GM19238 (cell line): ENCODE measurements around the gene SCLT1.
"Not testable (repeated sequence)": the region's sequence is repeated elsewhere in the genome, so short reads cannot be mapped to it uniquely, and the experiment has no call there.

ENCODE experiments used
- DNase-seq: peaks from one replicate; pipeline ENCODE4 v3.0.0; 2011; ENCODE audit warnings: low spot score; ENCODE audit not compliant: insufficient read length

SCLT1 gene

DNA sequence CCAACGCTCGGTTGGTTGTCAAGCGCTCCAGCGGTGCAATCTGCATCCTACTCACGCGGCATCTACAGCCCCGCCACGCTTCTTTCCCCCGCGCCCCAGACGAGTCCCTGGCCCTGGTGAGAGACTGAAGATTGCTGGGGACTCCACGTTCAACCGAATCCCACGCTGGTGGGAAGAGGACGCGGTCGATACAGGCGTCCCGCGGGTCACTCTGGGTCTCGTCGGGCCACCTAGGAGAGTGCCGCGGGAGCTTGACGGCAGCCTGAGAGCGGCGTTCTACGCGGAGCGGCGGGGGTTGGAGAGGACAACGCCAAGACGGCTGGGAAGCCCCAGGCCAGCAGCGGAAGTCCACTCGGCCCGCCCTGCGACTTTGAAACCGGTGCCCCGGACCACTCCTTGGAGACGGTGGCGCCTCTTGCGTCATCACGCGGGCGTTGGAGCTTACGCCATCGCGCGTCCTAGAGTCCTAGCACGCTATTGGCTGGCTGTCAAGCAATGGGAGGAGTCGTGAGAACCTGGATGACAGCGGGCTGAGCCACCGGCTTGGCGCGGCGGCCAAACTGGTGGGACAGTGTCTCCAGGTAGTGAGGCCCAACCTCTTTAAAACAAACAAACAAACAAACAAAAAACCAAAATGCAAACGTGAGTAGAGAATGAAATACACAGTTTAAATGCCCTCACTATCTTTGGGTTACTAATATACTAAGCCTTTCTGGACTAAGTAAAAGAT, at the start of gene SCLT1:
Gene SCLT1 (minus strand): TSS at position 349 of the 730 bp plus-strand sequence. CDS start 436 bp downstream, outside the sequence.
- DNase-seq: peak; percentile 73

DNA sequence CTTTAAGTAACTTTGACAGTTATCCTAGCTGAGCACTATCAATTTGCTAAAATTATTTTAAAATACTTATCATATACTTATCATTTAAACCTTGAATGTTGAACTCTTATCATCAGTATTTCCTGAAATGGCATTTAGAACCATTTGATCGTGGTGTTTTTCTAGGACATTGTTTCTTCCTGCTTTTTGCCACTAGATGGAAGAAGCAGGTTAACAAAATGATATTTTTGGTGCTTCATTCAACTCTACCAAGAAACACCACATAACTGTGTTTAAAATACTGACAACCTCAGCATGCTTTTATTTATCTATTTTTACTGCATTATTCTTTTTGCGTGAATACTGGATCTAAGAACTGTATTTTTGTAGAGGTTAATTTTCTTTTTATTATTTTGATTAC, 47.2 kb upstream of the SCLT1 start:
- no peak for DNase-seq

DNA sequence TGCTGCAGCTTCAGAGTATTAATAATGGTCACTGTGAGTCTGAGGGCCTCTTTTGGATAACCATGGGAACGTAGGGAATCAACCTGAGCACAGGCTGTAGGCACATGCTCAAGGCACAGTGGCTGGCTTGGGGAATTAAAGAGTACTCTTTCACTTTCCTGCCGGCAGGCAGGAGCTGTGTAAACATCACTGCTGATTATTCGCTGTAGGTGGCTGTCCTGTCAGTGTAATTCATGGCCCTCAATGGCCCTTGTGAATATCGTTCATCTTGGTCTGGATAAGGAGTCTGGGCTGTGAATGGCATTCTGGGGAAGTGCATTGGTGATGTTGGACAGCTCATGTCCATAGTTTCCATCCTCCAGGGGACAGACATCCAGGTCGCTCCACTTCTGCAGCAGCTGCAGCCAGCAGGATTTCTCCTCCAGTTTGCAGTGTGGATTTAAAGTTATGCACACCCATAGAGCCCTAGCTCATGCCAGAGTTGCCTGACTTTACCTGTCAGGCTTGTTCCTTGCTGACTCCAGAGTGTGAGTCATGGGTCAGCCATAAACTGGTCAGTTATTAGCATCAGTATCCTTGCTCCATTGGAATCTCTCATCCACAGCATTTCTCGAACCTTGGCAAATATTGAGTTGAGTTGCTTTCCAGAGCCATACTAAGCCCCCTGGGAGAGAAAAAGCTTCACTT, 45.6 kb upstream of the SCLT1 start:
- DNase-seq: no peak

DNA sequence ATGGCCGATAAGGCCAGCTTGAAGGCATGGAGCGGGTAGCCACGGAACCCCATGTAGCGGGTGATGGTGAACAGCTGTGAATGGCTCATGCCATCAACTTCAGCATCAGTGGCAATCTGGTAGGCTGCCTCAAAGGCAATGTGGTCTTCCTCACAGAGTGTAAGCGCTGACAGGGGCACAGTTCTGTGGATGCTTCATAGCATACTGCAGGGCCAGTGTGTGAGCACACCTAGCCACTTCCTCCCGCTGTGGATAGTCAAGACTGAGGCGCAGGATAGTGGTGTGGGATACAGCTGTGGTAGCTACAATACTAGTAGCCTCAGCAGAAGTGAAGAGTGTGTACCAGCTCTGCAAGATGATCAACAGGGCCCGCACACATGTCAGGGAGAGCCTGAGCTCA, 43.1 kb upstream of the SCLT1 start:
- no peak for DNase-seq

DNA sequence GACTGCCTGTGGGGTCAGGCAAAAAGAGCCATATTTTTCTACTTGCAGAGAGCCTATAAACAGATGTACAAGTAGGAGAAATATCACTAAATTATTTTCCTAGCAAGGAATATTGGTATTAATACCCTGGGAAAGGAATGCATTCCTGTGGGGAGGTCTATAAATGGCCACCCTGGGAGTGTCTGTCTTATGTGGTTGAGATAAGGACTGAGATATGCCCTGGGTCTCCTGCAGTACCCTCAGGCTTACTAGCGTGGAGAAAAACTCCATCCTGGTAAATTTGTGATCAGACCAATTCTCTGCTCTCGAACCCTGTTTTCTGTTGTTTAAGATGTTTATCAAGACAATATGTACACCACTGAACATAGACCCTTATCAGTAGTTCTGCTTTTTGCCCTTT, 38.0 kb upstream of the SCLT1 start:
- no peak for DNase-seq

DNA sequence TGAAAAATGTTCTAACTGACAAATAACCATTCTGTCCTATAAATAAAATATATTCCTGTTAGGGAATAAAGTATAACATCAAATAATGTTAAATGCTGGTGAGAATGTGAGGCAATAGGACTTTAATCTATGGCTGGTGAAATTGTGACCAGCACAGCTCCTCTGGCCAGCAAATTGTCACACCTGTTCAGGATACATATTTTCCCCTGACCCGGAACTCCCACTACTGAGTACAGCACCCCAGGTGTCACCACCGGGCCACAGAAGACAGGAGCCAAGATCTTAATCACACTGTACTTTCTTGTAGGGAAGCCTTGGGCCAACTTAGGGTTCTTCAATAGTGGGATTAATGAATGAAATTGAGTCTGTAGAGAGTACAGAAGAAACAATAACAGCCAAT, 35.8 kb upstream of the SCLT1 start:
- no peak for DNase-seq

DNA sequence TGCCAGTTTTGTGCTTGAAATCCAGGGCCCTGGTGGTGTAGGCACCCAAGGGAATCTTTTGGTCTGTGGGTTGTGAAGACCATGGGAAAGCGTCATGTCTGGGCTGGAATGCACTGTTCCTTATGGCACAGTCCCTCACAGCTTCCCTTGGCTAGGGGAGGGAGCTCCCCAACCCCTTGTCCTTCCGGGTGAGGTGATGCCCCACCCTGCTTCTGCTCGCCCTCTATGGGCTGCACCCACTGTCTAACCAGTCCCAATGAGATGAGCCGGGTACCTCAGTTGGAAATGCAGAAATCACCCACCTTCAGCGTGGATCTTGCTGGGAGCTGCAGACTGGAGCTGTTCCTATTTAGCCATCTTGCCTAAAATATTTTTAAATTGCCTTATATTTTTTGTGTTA, 33.3 kb upstream of the SCLT1 start:
- DNase-seq: not testable (repeated sequence)

DNA sequence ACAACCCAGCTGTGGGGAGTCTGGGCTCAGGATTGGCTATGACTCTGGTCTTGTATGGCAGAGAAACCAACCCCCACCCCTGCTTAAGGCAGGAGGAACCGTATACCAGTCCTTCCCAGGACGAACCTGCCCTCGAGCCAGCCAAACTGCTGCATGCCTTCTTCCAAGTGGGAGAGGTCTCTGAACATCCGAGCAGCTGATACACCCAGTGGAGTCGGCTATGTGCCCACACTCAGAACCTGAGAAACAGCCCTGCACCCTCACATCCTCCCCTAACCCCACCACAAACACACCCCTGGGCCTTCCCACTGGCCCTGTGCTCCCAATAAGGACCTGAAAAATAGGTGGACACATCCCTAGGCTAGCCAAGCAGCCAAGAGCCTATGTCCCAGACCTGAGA, 24.4 kb upstream of the SCLT1 start:
- DNase-seq: no peak

DNA sequence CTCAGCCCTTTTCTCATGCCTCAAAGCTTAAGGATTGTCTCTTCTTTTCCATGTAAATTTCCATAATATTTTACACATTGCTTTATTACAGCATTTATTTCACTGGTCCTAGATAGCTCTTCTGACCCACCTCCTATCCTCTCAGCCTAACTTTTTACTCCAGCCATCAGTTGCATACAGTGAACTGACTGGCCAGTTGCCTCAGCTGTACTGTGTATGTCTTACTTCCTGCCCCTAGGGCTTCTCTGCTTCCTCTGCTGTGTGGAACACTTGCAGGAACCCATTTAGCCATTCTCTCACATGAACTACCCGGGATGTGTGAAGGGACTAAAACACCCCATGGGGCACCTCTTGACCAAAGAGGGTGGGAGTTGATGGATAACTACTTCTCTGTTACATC, 20.6 kb upstream of the SCLT1 start:
- DNase-seq: no peak

DNA sequence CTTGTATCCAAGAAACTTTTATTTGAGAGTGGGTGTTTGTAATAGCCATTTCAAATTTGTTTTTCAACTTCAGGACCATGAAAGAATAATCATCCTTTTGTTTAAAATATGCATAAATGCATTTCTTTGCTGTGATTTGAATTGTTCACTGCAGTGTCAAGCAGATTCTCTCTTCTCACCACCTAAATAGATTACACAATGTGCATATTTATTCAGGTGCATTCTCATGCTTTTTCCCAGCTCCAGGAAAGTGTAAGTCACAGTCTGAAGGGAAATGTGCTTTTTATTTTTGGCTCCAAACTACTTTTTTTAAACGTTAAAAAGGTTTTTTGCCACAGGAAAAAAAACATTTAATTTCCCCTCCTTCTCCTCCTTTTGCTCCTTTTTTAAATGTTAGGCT, 20.1 kb upstream of the SCLT1 start:
- DNase-seq: no peak

DNA sequence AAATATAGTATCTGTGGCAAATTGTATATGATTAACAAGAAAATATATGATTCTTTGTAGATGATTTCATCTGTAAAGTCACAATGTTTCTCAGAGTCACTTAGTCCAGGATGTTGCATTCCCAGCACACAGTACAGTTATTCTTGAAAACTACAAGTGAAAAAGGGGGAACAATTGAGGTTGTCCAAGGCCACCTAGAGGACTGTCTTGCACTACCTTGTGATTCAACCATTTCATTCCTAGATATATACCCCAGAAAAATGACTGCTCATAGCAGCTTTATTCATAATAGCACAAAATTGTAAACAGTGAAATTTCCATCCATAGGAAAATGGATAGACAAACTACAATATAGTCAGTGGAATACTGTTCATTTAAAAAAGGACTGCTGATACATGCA, 18.6 kb upstream of the SCLT1 start:
- DNase-seq: no peak

DNA sequence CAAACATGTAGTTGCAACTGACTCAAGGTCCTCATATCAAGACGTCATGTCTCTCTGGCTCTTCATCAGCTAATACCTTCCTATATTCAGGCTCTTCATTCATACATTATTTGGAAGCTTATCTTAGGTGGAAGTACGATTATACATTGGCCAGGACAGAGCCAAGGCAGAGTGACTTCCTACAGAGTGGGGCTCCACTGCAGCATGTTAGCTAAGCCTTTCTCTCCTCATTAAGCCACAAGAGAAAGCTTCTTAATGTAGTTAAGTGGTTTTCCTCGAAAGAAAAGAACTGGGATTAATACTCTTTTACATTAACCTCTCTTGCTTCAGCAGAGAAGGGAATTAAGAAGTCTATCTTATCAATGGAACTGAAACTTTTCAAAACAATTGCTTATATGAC, 17.6 kb upstream of the SCLT1 start:
- no peak for DNase-seq

DNA sequence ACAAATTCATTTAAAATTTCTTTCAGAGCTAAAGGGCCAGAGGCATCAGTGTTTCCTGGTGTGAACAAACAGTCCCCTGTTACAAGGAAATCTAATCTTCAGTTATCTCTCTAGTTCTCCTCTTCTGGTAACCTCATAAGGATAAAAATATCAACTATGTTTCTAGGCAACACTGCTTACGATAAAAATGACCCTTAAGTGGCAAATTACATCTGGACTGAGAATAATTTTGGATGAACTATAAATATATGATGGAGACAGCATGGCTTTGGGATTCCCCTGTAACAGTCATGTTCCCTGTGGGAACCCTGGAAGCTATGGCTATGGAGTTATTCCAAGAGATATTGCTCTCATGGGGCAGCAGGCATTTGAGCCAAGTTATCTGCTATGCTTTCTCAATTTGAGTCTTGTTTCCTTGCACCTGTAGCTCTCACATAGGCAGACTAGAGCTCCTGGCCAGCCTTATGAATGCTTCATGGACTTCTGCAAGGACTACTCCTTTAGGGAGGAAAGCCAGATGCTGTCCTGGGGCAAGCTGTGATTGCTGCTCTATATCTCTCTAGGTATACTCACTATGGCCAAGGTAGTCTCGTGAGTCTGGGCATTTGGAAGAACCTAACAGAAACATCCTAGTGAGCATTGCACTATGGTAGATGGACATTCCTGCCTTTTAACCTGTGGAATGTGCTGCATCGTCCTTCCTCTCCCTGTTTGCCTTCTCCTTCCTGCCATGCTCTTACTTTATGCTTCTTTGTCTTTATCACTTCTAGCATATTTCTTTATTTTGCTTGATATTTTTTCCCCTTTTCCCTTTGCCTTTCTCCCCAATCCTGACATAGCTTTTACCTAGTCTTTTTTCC, 16.9 kb upstream of the SCLT1 start:
- no peak for DNase-seq

DNA sequence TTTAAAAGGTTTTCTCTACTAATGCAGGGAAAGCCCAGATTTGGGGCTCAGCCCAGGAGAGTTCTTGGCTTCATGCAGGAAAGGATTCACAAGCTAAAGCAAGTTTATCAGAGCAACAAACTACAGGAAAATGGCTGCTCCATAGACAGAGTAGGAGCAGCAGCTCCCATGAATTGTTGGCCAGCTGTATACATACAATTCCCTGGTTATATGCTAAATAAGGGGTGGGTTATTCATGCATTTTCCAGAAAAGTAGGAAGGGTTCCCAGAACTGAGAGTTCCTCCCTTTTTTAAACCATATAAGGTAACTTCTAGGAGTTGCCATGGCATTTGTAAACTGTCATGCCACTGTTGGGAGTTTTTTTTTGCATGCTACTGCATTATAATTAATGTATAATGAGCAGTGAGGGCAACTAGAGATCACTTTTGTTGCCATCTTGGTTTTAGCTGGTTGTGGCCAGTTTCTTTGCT, 5.2 kb upstream of the SCLT1 start:
- DNase-seq: no peak

DNA sequence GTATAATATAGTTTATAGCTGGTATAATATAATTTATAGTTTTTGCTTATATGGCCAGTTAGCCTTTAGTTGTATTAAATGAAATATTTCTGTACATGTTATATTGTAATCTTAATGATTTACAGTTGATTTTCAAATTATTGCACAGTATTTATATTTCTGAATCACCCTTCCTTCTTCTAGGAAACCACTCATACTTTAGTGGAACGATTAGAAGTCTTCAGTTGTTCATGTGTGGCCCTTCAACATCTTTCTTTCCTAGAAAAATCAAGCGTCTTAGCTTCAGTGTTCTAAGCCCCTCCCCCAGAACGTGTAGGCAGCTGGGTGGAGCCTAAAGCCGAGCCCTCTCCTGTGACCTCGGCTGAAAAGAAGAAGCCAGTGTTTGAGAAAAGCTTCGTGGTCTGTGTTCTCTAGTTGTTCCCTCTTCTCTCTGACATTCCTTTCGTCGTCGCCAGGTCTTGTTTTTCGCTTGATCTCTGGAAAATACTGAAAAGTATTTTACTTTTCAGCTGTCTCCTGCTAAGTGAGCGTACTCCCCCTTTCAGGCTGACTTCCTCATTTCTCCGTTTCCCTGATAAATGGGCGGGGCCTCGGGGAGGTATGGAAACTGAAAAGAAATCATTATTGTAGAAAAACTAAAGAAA, 2.6 kb upstream of the SCLT1 start, which contains the start of gene C4orf33:
Gene C4orf33 (plus strand): TSS at position 342 of the 644 bp plus-strand sequence. CDS start 6,459 bp downstream, outside the sequence.
- DNase-seq: peak; percentile 40

DNA sequence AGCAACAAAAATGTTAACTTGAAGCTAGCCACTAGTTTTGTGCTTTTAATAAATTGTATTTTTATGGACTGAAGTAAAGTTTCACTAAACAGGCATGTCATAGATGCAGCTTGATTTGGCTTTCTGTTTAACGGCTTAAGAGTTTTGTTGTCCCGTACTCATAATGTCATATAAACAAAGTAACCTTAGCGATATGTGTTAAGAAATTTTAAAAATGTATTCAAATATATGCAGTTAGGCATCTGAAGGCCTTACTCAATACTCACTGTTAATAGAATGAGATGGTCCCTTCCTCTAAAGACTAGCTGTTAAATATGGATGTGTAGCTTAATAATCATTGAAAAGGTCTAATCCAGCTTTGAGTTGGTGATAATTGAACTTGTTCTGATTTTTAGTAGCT, 1.0 kb upstream of the SCLT1 start:
- no peak for DNase-seq

DNA sequence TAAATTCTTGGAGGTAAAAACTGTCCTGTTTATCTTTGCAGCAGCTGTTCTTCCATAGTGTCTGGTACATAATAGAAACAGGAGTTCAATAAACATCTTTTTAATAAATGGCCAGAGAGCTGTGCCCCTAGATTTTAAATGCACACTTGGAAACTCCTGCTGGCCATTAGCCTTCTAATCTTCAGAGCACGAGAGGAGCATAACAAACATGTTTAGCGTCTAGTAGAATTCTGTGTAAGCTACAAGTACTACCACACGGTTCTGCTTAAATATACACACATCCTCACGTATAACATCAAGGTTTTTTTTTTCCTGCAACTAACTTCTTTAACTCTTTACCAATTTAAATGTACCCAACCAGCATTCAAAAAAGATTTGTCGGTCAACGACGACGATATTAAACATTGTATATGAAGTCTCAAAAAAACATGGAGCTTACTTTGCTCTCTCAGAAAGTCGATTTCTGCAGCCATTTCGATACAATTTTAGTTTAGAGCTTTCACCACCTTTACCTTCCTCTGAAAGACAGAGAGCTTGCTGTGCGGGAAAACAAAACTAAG, 628 bp downstream of the SCLT1 start:
- DNase-seq: no peak

DNA sequence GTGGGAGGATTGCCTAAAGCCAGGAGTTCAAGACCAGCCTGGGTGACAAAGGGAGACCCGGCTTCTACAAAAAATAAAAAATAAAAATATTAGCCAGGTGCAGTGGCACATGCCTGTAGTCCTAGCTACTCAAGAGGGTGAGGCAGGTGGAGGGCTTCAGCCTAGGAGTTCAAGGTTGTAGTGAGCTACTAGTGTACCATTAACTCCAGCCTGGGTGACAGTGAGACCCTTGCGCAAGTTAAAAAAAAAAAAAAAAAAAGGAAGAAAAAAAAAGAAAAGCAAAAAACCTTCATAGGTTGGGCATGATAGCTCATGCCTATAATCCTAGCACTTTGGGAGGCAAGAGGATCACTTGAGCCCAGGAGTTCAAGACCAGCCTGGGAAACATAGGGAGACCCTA, 5.8 kb downstream of the SCLT1 start:
- no peak for DNase-seq

DNA sequence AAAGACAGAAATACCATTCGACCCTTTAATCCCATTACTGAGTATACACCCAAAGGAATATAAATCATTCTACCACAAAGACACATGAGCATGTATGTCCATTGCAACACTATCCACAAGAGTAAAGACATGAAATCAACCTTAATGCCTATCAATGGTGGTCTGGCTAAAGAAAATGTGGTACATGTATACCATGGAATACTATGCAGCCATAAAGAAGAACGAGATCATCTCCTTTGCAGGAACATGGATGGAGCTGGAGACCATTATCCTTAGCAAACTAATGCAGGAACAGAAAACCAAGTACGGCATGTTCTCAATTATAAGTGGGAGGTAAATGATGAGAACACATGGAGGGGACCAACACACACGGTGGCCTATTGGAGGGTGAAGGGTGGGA, 7.9 kb downstream of the SCLT1 start:
- DNase-seq: no peak

DNA sequence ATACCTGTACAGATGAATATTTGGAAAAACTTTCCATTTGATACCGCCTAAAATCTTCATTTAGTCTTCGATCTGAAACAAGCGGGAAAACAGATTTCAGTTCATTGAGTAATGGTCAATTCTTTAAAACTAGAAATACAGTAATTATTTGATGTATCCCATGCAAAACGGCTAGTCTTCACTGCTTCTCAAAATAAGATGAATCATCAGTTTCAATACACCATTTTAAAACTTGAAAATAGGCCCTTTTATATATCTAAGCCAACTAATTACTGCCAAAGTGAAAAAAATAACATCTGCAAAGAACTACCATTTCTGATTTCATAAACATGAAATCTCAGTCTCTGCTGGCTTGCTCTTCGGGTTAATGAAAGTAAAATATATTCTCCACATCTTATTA, 11.0 kb downstream of the SCLT1 start:
- no peak for DNase-seq

DNA sequence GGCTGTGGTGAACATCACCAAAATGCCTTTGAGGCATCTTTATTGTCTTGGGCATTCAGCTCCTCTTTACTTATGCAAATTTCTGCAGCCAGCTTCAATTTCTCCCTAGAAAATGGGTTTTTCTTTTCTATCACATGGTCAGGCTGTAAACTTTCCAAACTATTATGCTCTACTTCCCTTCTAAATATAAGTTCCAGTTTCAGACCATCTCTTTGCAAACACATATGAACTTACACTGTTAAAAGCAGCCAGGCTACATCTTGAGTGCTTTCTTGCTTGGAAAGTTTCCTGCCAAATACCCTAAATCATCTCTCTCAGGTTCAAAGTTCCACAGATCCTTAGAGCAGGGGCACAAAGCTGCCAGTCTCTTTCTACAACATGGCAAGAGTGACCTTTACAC, 13.2 kb downstream of the SCLT1 start:
- DNase-seq: no peak
